ENCODE data around the gene PSPC1.
"Not testable (repeated sequence)": the region's sequence is repeated elsewhere in the genome, so short reads cannot be mapped to it uniquely, and the experiment has no call there.

The PSPC1 gene

GRCh38 chr13:19709039-19709438 is 73.7 kb downstream of the PSPC1 start:
- H3K27ac Mint-ChIP-seq; H3K27me3 Mint-ChIP-seq; H3K36me3 Mint-ChIP-seq; H3K9me3 Mint-ChIP-seq (ENCODE audit: low read depth); H3K4me3 Mint-ChIP-seq: not testable (repeated sequence)
- H3K4me1 Mint-ChIP-seq (ENCODE audit: low read depth) = peaks cover 18% of the 10 kb centered on the region

GRCh38 chr13:19704256-19704655 is 78.5 kb downstream of the PSPC1 start:
- not testable (repeated sequence) for H3K27ac Mint-ChIP-seq; H3K27me3 Mint-ChIP-seq; H3K9me3 Mint-ChIP-seq (ENCODE audit: low read depth); H3K4me3 Mint-ChIP-seq; H3K36me3 Mint-ChIP-seq
- peaks cover 11% of the 10 kb centered on the region for H3K4me1 Mint-ChIP-seq (ENCODE audit: low read depth)

GRCh38 chr13:19701619-19702018 is 81.1 kb downstream of the PSPC1 start:
- not testable (repeated sequence) for H3K9me3 Mint-ChIP-seq (ENCODE audit: low read depth); H3K36me3 Mint-ChIP-seq; H3K4me3 Mint-ChIP-seq; H3K27me3 Mint-ChIP-seq
- Mint-ChIP-seq H3K27ac (peak overlapping the region; percentile 34), H3K4me1 (ENCODE audit: low read depth) (peaks cover 20% of the 10 kb centered on the region)

- H3K27ac Mint-ChIP-seq; H3K36me3 Mint-ChIP-seq; H3K27me3 Mint-ChIP-seq; H3K4me3 Mint-ChIP-seq; H3K9me3 Mint-ChIP-seq (ENCODE audit: low read depth): not testable (repeated sequence)
- peaks cover 20% of the 10 kb centered on the region for H3K4me1 Mint-ChIP-seq (ENCODE audit: low read depth)
Observed at GRCh38 chr13:19700963-19701362, 81.8 kb downstream of the PSPC1 start.

GRCh38 chr13:19695829-19696228 is 86.9 kb downstream of the PSPC1 start:
- H3K4me1 Mint-ChIP-seq (ENCODE audit: low read depth) = peaks cover 21% of the 10 kb centered on the region
- H3K36me3 Mint-ChIP-seq = peaks cover 13% of the 10 kb centered on the region
- H3K4me3 Mint-ChIP-seq = no peak overlapping the region
- no peak overlapping the region for H3K27ac Mint-ChIP-seq
- no peaks in the 10 kb centered on the region for H3K27me3 Mint-ChIP-seq
- H3K9me3 Mint-ChIP-seq (ENCODE audit: low read depth) = no peaks in the 10 kb centered on the region

- Mint-ChIP-seq H3K36me3 (peaks cover 17% of the 10 kb centered on the region), H3K27me3 (no peaks in the 10 kb centered on the region), H3K4me3 (no peak overlapping the region), H3K4me1 (ENCODE audit: low read depth) (peaks cover 21% of the 10 kb centered on the region), H3K27ac (no peak overlapping the region), H3K9me3 (ENCODE audit: low read depth) (no peaks in the 10 kb centered on the region)
Observed at GRCh38 chr13:19695428-19695827, 87.3 kb downstream of the PSPC1 start.

- not testable (repeated sequence) for H3K27me3 Mint-ChIP-seq; H3K9me3 Mint-ChIP-seq (ENCODE audit: low read depth)
Observed at GRCh38 chr13:19691447-19691846, 91.3 kb downstream of the PSPC1 start.

GRCh38 chr13:19685437-19685836 is 97.3 kb downstream of the PSPC1 start:
- Mint-ChIP-seq H3K9me3 (ENCODE audit: low read depth) (no peaks in the 10 kb centered on the region), H3K4me3 (no peak overlapping the region), H3K36me3 (peaks cover 4% of the 10 kb centered on the region), H3K27ac (peak overlapping the region; percentile 22), H3K27me3 (no peaks in the 10 kb centered on the region), H3K4me1 (ENCODE audit: low read depth) (peaks cover 37% of the 10 kb centered on the region)

More at GRCh38 chr13:19691447-19691846, 91.3 kb downstream of the PSPC1 start:
- not testable (repeated sequence) for H3K4me3 Mint-ChIP-seq; H3K4me1 Mint-ChIP-seq (ENCODE audit: low read depth); H3K27ac Mint-ChIP-seq
- peaks cover 19% of the 10 kb centered on the region for H3K36me3 Mint-ChIP-seq

- H3K36me3 Mint-ChIP-seq = peaks cover 1% of the 10 kb centered on the region
- H3K4me3 Mint-ChIP-seq = no peak overlapping the region
- H3K4me1 Mint-ChIP-seq (ENCODE audit: low read depth) = peaks cover 37% of the 10 kb centered on the region
- peak overlapping the region; percentile 22 for H3K27ac Mint-ChIP-seq
- H3K27me3 Mint-ChIP-seq = no peaks in the 10 kb centered on the region
- H3K9me3 Mint-ChIP-seq (ENCODE audit: low read depth) = no peaks in the 10 kb centered on the region
Observed at GRCh38 chr13:19685034-19685433, 97.7 kb downstream of the PSPC1 start.

GRCh38 chr13:19681517-19681916 is 101.2 kb downstream of the PSPC1 start:
- Mint-ChIP-seq H3K27ac (peak overlapping the region; percentile 7), H3K27me3 (no peaks in the 10 kb centered on the region)

GRCh38 chr13:19680751-19681150 is 102.0 kb downstream of the PSPC1 start:
- Mint-ChIP-seq H3K27ac (peak overlapping the region; percentile 1), H3K36me3 (peaks cover 2% of the 10 kb centered on the region), H3K27me3 (no peaks in the 10 kb centered on the region), H3K9me3 (ENCODE audit: low read depth) (no peaks in the 10 kb centered on the region), H3K4me3 (no peak overlapping the region), H3K4me1 (ENCODE audit: low read depth) (peaks cover 37% of the 10 kb centered on the region)

More at GRCh38 chr13:19681517-19681916, 101.2 kb downstream of the PSPC1 start:
- no peaks in the 10 kb centered on the region for H3K36me3 Mint-ChIP-seq
- H3K4me3 Mint-ChIP-seq = no peak overlapping the region
- H3K9me3 Mint-ChIP-seq (ENCODE audit: low read depth) = no peaks in the 10 kb centered on the region
- peaks cover 42% of the 10 kb centered on the region for H3K4me1 Mint-ChIP-seq (ENCODE audit: low read depth)

- Mint-ChIP-seq H3K9me3 (ENCODE audit: low read depth) (no peaks in the 10 kb centered on the region), H3K27me3 (no peaks in the 10 kb centered on the region), H3K27ac (peak overlapping the region; percentile 54), H3K4me3 (no peak overlapping the region), H3K36me3 (peaks cover 11% of the 10 kb centered on the region), H3K4me1 (ENCODE audit: low read depth) (peaks cover 5% of the 10 kb centered on the region)
Observed at GRCh38 chr13:19676168-19676567, 106.6 kb downstream of the PSPC1 start.

- Mint-ChIP-seq H3K4me3 (no peak overlapping the region), H3K27ac (peak overlapping the region; percentile 72), H3K36me3 (peaks cover 13% of the 10 kb centered on the region), H3K4me1 (ENCODE audit: low read depth) (peaks cover 5% of the 10 kb centered on the region), H3K27me3 (no peaks in the 10 kb centered on the region), H3K9me3 (ENCODE audit: low read depth) (no peaks in the 10 kb centered on the region)
Observed at GRCh38 chr13:19674898-19675297, 107.8 kb downstream of the PSPC1 start.

- H3K4me1 Mint-ChIP-seq (ENCODE audit: low read depth) = peaks cover 5% of the 10 kb centered on the region
- no peaks in the 10 kb centered on the region for H3K27me3 Mint-ChIP-seq
- peak overlapping the region; percentile 70 for H3K27ac Mint-ChIP-seq
- H3K4me3 Mint-ChIP-seq = no peak overlapping the region
- peaks cover 13% of the 10 kb centered on the region for H3K36me3 Mint-ChIP-seq
- H3K9me3 Mint-ChIP-seq (ENCODE audit: low read depth) = no peaks in the 10 kb centered on the region
Observed at GRCh38 chr13:19673473-19674430, 109.0 kb downstream of the PSPC1 start.

- Mint-ChIP-seq H3K4me3 (no peak overlapping the region), H3K27ac (peak overlapping the region; percentile 70), H3K9me3 (ENCODE audit: low read depth) (no peaks in the 10 kb centered on the region)
Observed at GRCh38 chr13:19672990-19673389, 109.8 kb downstream of the PSPC1 start.

GRCh38 chr13:19670147-19670546 is 112.6 kb downstream of the PSPC1 start:
- H3K4me3 Mint-ChIP-seq = no peak overlapping the region
- H3K27me3 Mint-ChIP-seq = no peaks in the 10 kb centered on the region
- no peaks in the 10 kb centered on the region for H3K9me3 Mint-ChIP-seq (ENCODE audit: low read depth)
- peak overlapping the region; percentile 73 for H3K27ac Mint-ChIP-seq
- no peaks in the 10 kb centered on the region for H3K4me1 Mint-ChIP-seq (ENCODE audit: low read depth)
- H3K36me3 Mint-ChIP-seq = peaks cover 10% of the 10 kb centered on the region

More at GRCh38 chr13:19672990-19673389, 109.8 kb downstream of the PSPC1 start:
- peaks cover 5% of the 10 kb centered on the region for H3K4me1 Mint-ChIP-seq (ENCODE audit: low read depth)
- H3K36me3 Mint-ChIP-seq = peaks cover 13% of the 10 kb centered on the region
- H3K27me3 Mint-ChIP-seq = no peaks in the 10 kb centered on the region
